Muscle layer of colon (tissue), 2 donors: ENCODE data around the gene ZNF792.
"Not testable (repeated sequence)": the region's sequence is repeated elsewhere in the genome, so short reads cannot be mapped to it uniquely, and the experiment has no call there.

Experiments used
- H3K27ac ChIP-seq: one replicate; pipeline ENCODE4 v1.7.0; 2013; ENCODE audit warnings: low read depth, mild to moderate bottlenecking, low read length, moderate library complexity
- H3K27me3 ChIP-seq, 2 donors: one replicate each; pipeline ENCODE4 v1.7.0; 2013; ENCODE audit warnings: low read length in 2 of 2, mild to moderate bottlenecking in 2 of 2; ENCODE audit not compliant: insufficient read depth in 2 of 2, control insufficient read depth in 1 of 2
- H3K36me3 ChIP-seq: one replicate; pipeline ENCODE4 v1.7.0; 2013; ENCODE audit warnings: mild to moderate bottlenecking, low read length; ENCODE audit not compliant: insufficient read depth
- H3K4me1 ChIP-seq: one replicate; pipeline ENCODE4 v1.7.0; 2013; ENCODE audit warnings: mild to moderate bottlenecking, low read length; ENCODE audit not compliant: insufficient read depth
- H3K4me3 ChIP-seq, 2 donors: one replicate each; pipeline ENCODE4 v1.7.0; 2013; ENCODE audit warnings: low read length in 2 of 2, low read depth in 1 of 2, mild to moderate bottlenecking in 1 of 2, moderate library complexity in 1 of 2
- H3K9ac ChIP-seq: one replicate; pipeline ENCODE4 v1.7.0; 2013; ENCODE audit warnings: low read length
- H3K9me3 ChIP-seq: one replicate; pipeline ENCODE4 v1.7.0; 2013; ENCODE audit warnings: mild to moderate bottlenecking, low read length
- donor health status: abdominal sarcoma.
- donor health status: Adenocarcinoma of cecum.

ZNF792 gene

DNA sequence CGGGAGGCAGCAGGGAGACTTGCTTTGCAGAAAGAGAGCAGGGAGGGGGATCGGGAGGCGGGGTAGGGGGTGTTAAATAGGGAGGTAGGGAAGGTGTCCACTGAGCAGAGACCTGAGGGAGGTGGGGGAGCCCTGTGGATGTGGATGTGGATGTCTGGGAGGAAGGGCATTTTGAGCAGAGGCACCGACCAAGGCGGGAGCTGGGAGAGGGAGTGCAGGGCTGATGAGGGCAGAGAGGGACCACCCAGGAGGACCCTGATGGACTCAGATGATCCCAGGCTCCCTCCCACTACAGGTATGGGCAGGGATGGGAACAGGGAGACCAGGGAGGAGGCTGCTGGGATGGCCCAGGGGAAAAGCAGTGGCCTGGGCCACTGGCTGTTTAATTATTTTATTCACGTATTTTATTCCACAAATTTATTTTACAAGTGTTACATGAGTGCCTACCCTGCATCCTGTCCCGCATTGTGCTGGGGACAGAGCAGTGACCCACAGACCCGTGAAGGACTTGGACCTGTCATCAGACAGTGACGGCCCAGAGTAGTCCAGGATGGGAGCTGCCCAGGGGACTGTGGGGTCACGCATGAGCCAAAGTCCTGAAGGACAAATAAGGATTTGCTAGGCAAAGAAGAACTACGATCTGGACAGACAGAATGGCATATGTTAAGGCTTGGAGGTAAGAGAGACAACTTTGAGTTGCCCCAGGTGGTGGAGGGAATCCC lies 41.4 kb upstream of the ZNF792 start:
- Histone ChIP-seq H3K27ac (no peak overlapping the region), H3K27me3 (no peaks in the 10 kb centered on the region), H3K9ac (no peak overlapping the region)

DNA sequence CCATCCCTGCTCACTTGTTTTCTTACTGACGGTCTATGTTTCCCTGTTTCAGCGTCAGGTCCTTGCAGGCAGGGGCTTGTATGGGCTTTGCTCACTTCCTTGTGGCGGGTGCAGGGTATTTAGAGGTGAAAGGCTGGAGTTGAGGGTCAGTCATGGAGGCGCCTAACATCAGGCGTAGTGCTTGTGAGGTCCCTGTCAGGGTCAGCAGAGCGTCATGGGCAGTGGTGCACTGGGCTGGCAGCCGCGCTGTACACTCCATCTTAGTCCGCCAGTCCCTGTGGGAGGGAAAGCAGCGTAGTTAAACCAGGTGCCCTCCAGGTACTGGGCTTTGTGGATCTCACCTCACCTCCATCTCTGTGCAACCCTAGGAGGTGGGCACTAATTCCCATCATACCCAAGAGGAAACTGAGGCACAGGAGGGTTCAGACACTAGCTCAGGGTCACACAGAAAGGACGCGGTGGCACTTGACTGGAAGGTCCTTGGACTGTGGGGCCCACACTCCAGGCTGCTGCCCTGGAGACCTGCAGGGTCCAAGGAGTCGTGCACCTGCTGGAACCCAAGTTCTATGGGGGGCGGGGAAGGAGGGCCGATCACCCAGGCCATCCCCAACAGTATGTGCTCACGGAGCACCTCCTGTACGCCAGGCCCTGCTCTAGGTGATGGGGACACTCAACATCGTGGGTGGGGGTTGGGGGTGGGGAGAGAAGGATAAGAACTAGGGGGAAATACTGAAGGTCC lies 40.7 kb upstream of the ZNF792 start:
- H3K4me3 ChIP-seq: no peak overlapping the region
- H3K9ac ChIP-seq: no peak overlapping the region
- H3K4me1 ChIP-seq: peaks cover 25% of the 10 kb centered on the region
- H3K9me3 ChIP-seq: no peaks in the 10 kb centered on the region
- no peaks in the 10 kb centered on the region for H3K27me3 ChIP-seq
- peaks cover 11% of the 10 kb centered on the region for H3K36me3 ChIP-seq
- H3K27ac ChIP-seq: no peak overlapping the region

More for the DNA sequence above, 41.4 kb upstream of the ZNF792 start:
- Histone ChIP-seq H3K36me3 (peaks cover 18% of the 10 kb centered on the region), H3K4me3 (no peak overlapping the region), H3K9me3 (no peaks in the 10 kb centered on the region), H3K4me1 (peaks cover 25% of the 10 kb centered on the region)

DNA sequence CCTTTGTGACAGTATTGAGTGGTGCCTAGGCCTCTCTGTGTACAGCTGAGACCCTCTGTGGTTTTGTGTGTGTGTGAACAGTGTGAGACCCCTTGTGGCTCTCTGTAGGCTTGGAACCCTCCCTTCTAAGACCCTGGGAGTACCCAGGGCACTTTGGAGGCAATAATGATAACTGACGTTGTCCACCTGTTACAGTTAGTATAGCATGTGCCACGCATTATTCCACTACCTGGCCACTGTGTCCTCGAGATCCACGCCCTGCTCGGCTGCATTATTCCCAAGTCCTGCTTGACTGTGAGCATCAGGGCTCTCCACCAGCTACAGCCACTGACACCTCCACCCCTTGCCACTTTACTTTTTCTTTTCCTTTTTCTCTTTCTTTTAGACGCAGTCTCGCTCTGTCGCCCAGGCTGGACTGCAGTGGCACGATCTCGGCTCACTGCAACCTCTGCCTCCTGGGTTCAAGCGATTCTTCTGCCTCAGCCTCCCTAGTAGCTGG lies 38.1 kb upstream of the ZNF792 start:
- H3K36me3 ChIP-seq: peaks cover 5% of the 10 kb centered on the region
- no peak overlapping the region for H3K27ac ChIP-seq
- no peaks in the 10 kb centered on the region for H3K27me3 ChIP-seq
- no peaks in the 10 kb centered on the region for H3K9me3 ChIP-seq
- H3K4me3 ChIP-seq: no peak overlapping the region
- no peak overlapping the region for H3K9ac ChIP-seq
- peaks cover 36% of the 10 kb centered on the region for H3K4me1 ChIP-seq

GRCh38 chr19:35000647-35001501 lies 36.8 kb upstream of the ZNF792 start:
- peaks cover 4% of the 10 kb centered on the region for H3K36me3 ChIP-seq
- H3K4me1 ChIP-seq: peaks cover 39% of the 10 kb centered on the region
- H3K27me3 ChIP-seq: no peaks in the 10 kb centered on the region
- H3K4me3 ChIP-seq: peak overlapping the region; percentile 55 to 65
- peak overlapping the region; percentile 45 for H3K9ac ChIP-seq
- H3K9me3 ChIP-seq: no peaks in the 10 kb centered on the region
- peak overlapping the region; percentile 90 for H3K27ac ChIP-seq

- Histone ChIP-seq H3K9me3 (no peaks in the 10 kb centered on the region), H3K4me3 (peak overlapping the region; percentile 55 to 88), H3K4me1 (peaks cover 39% of the 10 kb centered on the region), H3K27me3 (no peaks in the 10 kb centered on the region), H3K36me3 (no peaks in the 10 kb centered on the region), H3K27ac (peak overlapping the region; percentile 90), H3K9ac (no peak overlapping the region)
These were observed 36.3 kb upstream of the ZNF792 start for GRCh38 chr19:35000338-35000646.

DNA sequence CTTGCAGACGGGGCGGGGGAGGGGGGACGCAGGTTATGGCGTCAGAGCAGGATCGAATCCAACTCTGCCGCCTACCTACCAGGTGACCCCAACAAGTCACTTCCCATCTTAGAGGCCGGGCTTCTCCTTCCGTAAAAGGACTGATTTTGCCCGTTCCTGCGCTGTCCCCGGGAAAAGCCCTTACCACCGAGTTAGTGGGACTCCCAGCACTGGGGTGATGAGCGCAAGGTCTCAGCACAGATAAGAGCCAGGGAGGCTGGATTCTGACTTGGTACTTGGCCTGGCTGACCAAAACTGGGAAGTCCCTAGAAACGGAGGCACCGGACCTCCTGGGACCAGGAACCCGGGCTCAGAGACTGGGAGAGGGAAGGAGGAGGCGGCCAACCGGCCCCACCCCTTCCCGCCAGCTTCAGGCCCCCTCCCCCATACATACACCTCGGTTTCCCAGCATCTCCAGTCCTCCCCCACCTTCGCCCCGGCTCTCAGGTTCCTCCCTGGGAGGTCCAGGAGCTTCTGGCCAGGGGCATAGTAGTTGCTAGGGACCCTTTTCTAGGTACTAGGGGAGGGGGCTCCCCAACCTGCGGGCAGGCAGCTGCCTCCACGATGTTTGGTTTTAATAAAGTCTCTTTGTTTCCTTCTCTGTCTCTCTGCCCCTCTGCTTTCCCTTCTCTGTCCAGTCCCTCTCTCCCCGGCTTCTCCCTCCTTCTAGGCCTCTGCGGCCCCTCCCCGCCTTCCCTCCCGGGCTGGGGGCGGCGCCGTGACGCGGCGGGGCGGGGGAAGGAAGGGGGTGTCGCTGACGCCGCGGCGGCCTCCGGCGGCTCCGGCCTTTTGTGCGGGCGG lies 35.7 kb upstream of the ZNF792 start, which contains the start of gene GRAMD1A:
GRAMD1A (plus strand) TSS at position 826 of the 840 bp plus-strand sequence. CDS start 156 bp downstream, outside the sequence.
- peak within 1 kb of the TSS; percentile 89 for H3K9ac ChIP-seq
- H3K36me3 ChIP-seq: no peaks in the 10 kb centered on the region
- peaks cover 39% of the 10 kb centered on the region for H3K4me1 ChIP-seq
- H3K9me3 ChIP-seq: no peaks in the 10 kb centered on the region
- no peaks in the 10 kb centered on the region for H3K27me3 ChIP-seq
- H3K27ac ChIP-seq: peak within 1 kb of the TSS; percentile 90
- H3K4me3 ChIP-seq: peak within 1 kb of the TSS; percentile 55 to 88

DNA sequence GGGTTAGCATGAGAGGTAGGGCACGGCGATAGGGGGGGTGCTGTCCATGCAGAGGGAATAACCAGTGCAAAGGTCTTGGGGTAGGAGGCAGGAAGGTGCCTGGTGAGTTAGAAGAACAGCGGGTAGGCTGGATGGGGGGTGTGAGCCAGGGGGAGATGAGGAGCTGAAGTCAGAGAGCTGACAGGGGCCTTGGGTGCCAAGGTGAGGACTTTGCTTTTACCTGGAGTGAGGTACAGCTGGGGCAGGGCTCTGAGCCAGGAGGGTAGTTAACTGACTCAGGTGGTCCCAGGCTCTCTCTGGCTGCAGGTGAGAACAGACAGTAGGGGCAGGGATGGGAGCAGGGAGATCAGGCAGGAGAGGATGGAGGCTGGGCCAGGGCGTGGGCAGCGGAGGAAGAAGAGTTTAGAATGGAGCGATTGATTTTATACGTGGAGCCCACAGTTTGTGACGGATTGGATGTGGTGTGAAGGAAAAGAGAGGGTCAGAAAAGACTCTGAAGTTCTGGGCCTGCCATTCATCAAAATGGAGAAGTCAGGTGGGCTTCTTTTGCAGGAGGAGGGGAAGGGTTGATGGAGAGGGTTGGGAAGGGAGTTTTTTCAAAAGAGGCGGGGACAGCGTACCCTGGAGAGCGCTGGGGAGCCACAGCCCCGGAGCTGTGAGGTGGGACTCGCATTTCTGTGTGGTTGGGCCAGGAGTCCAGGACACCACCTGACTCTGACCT lies 34.9 kb upstream of the ZNF792 start:
- Histone ChIP-seq H3K9ac (peak overlapping the region; percentile 89), H3K27me3 (no peaks in the 10 kb centered on the region), H3K9me3 (no peaks in the 10 kb centered on the region), H3K27ac (peak overlapping the region; percentile 86), H3K36me3 (no peaks in the 10 kb centered on the region), H3K4me3 (peak overlapping the region; percentile 43 to 88), H3K4me1 (peaks cover 39% of the 10 kb centered on the region)

DNA sequence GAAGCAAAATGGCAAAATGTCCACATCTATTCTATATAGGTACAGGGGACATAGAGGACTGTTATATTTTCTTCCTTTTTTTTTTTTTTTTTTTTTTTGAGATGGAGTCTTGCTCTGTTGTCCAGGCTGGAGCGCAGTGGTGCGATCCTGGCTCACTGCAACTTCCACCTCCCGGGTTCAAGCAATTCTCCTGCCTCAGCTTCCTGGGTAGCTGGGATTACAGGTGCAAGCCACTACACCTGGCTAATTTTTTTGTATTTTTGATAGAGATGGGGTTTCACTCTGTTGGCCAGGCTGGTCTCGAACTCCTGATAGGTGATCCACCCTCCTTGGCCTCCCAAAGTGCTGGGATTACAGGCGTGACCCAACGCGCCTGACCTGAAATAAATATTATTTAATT lies 34.2 kb upstream of the ZNF792 start:
- not testable (repeated sequence) for H3K9ac ChIP-seq, H3K27me3 ChIP-seq, H3K27ac ChIP-seq, H3K36me3 ChIP-seq, H3K9me3 ChIP-seq, H3K4me3 ChIP-seq
- peaks cover 33% of the 10 kb centered on the region for H3K4me1 ChIP-seq

- Histone ChIP-seq H3K9me3 (no peaks in the 10 kb centered on the region), H3K36me3 (no peaks in the 10 kb centered on the region), H3K4me1 (peaks cover 25% of the 10 kb centered on the region), H3K27ac (no peak overlapping the region), H3K27me3 (no peaks in the 10 kb centered on the region), H3K9ac (no peak overlapping the region), H3K4me3 (no peak overlapping the region)
These were observed 33.1 kb upstream of the ZNF792 start for GRCh38 chr19:34997071-34997617.

GRCh38 chr19:34995551-34995950 lies 31.5 kb upstream of the ZNF792 start:
- no peaks in the 10 kb centered on the region for H3K36me3 ChIP-seq
- H3K9ac ChIP-seq: no peak overlapping the region
- H3K4me3 ChIP-seq: no peak overlapping the region
- H3K4me1 ChIP-seq: peaks cover 14% of the 10 kb centered on the region
- no peaks in the 10 kb centered on the region for H3K9me3 ChIP-seq
- no peak overlapping the region for H3K27ac ChIP-seq
- no peaks in the 10 kb centered on the region for H3K27me3 ChIP-seq
